ENCODE data around the gene CFAP100.
A peak's percentile ranks its signal among the peaks of the same experiment; 100 is the strongest.

CFAP100 gene

GRCh38 chr3:126394179-126394976 is at the start of gene CFAP100:
TSS of gene CFAP100 (plus strand) at chr3:126394909. CDS start at chr3:126396001, 1,092 bp downstream.
- no peak for TF ChIP-seq CTCF (IDR thresholded peaks at IDR 0.05; ENCODE audit: low read depth, low read length, missing control alignments)
- no peak within 1 kb of the TSS for H3K4me3 ChIP-seq (ENCODE audit: low read depth, low read length)
- DNase-seq (ENCODE audit: low read depth), result no peak

GRCh38 chr3:126345231-126345630 is 49.5 kb upstream of the CFAP100 start:
- no peak overlapping the region for H3K4me3 ChIP-seq (ENCODE audit: low read depth, low read length)
- no peak for DNase-seq (ENCODE audit: low read depth)
- no peak for TF ChIP-seq CTCF (IDR thresholded peaks at IDR 0.05; ENCODE audit: low read depth, low read length, missing control alignments)

GRCh38 chr3:126345641-126346460 is 48.9 kb upstream of the CFAP100 start:
- no peak overlapping the region for H3K4me3 ChIP-seq (ENCODE audit: low read depth, low read length)
- DNase-seq (ENCODE audit: low read depth), result no peak
- no peak for TF ChIP-seq CTCF (IDR thresholded peaks at IDR 0.05; ENCODE audit: low read depth, low read length, missing control alignments)

- H3K4me3 ChIP-seq (ENCODE audit: low read depth, low read length), result no peak overlapping the region
- TF ChIP-seq CTCF (IDR thresholded peaks at IDR 0.05; ENCODE audit: low read depth, low read length, missing control alignments), result no peak
- no peak for DNase-seq (ENCODE audit: low read depth)
These were observed 48.2 kb upstream of the CFAP100 start for GRCh38 chr3:126346466-126346865.

- no peak overlapping the region for H3K4me3 ChIP-seq (ENCODE audit: low read depth, low read length)
- TF ChIP-seq CTCF (IDR thresholded peaks at IDR 0.05; ENCODE audit: low read depth, low read length, missing control alignments), result no peak
- DNase-seq (ENCODE audit: low read depth), result no peak
These were observed 47.1 kb upstream of the CFAP100 start for GRCh38 chr3:126347543-126348161.

- no peak for DNase-seq (ENCODE audit: low read depth)
- no peak overlapping the region for H3K4me3 ChIP-seq (ENCODE audit: low read depth, low read length)
- peak; percentile 40 for TF ChIP-seq CTCF (IDR thresholded peaks at IDR 0.05; ENCODE audit: low read depth, low read length, missing control alignments)
These were observed 46.3 kb upstream of the CFAP100 start for GRCh38 chr3:126348308-126348920.

Data from GM12864 (cell line).